ENCODE data around the gene NPBWR2. TPM values are rescaled to one million over a fixed set of nuclear protein-coding genes. Genes with fewer than 3 reads are reported as not detected.

Gene NPBWR2
- polyA plus RNA-seq, 1 of the 3 experiments (the other 2 are of a cell fraction): not detected

DNA sequence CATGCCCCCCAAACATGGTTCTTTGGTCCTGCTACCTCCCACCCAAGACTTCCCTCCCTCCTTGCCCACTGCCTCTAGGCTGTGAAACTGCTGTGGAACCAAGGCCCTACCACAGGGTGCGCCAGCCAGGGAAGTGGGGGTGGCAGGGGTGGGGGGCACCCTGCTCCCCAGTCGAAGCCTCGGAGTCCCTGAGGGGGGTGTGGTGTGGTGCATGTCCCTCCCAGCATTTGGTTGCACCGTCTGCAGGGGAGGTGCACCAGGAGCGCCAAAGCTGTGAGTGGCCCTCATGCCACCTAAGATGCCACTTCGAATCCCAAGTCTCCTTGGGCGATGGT lies 29.9 kb downstream of the NPBWR2 start:
- no peaks in the 10 kb centered on the region for H3K9me2 ChIP-seq
- no peak for DNase-seq
- no peaks in the 10 kb centered on the region for H3K9me3 ChIP-seq
- WGBS (ENCODE audit: low lambda C conversion rate): 91% methylated on average over 6 of the region's 7 CpGs
- H3K36me3 ChIP-seq (replicated peaks in 1 of 2; ENCODE audit: control insufficient read depth in 1 of 2, insufficient read depth in 2 of 2, low read length in 1 of 2): peaks cover 0 to 14% of the 10 kb centered on the region in 2 experiments
- CTCF ChIA-PET: interaction anchor here (1.6 to 12.9 kb wide), 2 partner anchors 9 to 38 kb away, joined by 5 to 252 read pairs; partner anchors contain the start of gene NPBWR2
- no peak overlapping the region for H3K27ac ChIP-seq (ENCODE audit: low read depth in 2 of 2, low read length in 1 of 2)
- H4K20me1 ChIP-seq (ENCODE audit: insufficient read depth): no peaks in the 10 kb centered on the region
- H3K79me2 ChIP-seq (ENCODE audit: insufficient read depth): no peaks in the 10 kb centered on the region
- POLR2A ChIA-PET: no interaction called here
- no peak overlapping the region for H3K4me3 ChIP-seq (ENCODE audit: low read depth in 2 of 2, low read length in 1 of 2)
- peaks cover 13 to 22% of the 10 kb centered on the region in 2 experiments; a peak in 3 of 4 replicates for H3K4me1 ChIP-seq (ENCODE audit: control insufficient read depth in 1 of 2, insufficient read depth in 2 of 2, low read depth in 1 of 2, low read length in 1 of 2)
- no peak overlapping the region for H3K4me2 ChIP-seq
- H3F3A ChIP-seq (replicated peaks; ENCODE audit: insufficient read depth): peaks cover 14% of the 10 kb centered on the region
- H3K27me3 ChIP-seq (ENCODE audit: insufficient read depth): no peaks in the 10 kb centered on the region
- TF ChIP-seq SIN3A (IDR thresholded peaks at IDR 0.05; ENCODE audit: borderline replicate concordance, low read depth, low read length): no peak
- no peak for TF ChIP-seq FOSL2 (IDR thresholded peaks at IDR 0.05; ENCODE audit: borderline replicate concordance, low read depth)
- no peak for TF ChIP-seq ELF1 (IDR thresholded peaks at IDR 0.05)
- TF ChIP-seq TCF12 (IDR thresholded peaks at IDR 0.05): no peak
- no peak for TF ChIP-seq SMC3 (IDR thresholded peaks at IDR 0.05; ENCODE audit: low read depth, low read length)
- no peak for TF ChIP-seq EZH2phosphoT487 (IDR thresholded peaks at IDR 0.05; ENCODE audit: borderline replicate concordance, low read depth)
- no peak for TF ChIP-seq IRF3 (IDR thresholded peaks at IDR 0.05; ENCODE audit: low read depth, low read length)
- TF ChIP-seq NRF1 (IDR thresholded peaks at IDR 0.05; ENCODE audit: low read depth, low read length): no peak
- TF ChIP-seq RAD21 (IDR thresholded peaks at IDR 0.05; ENCODE audit: low read length): no peak
- TF ChIP-seq YY1 (IDR thresholded peaks at IDR 0.05; ENCODE audit: low read depth): no peak
- no peak for TF ChIP-seq RCOR1 (IDR thresholded peaks at IDR 0.05; ENCODE audit: low read length)
- TF ChIP-seq MEF2A (IDR thresholded peaks at IDR 0.05; ENCODE audit: borderline replicate concordance, low read depth): no peak
- TF ChIP-seq NFIC (IDR thresholded peaks at IDR 0.05; ENCODE audit: borderline replicate concordance): no peak
- no peak for TF ChIP-seq GATA2 (CRISPR knock-in tag; IDR thresholded peaks at IDR 0.05)
- TF ChIP-seq, protein P1, sequence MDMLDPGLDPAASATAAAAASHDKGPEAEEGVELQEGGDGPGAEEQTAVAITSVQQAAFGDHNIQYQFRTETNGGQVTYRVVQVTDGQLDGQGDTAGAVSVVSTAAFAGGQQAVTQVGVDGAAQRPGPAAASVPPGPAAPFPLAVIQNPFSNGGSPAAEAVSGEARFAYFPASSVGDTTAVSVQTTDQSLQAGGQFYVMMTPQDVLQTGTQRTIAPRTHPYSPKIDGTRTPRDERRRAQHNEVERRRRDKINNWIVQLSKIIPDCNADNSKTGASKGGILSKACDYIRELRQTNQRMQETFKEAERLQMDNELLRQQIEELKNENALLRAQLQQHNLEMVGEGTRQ (IDR thresholded peaks at IDR 0.05; ENCODE audit: borderline replicate concordance, low read depth, low read length): no peak
- no peak overlapping the region for H3K9ac ChIP-seq
- no peak overlapping the region for H2AFZ ChIP-seq (ENCODE audit: low read depth)

DNA sequence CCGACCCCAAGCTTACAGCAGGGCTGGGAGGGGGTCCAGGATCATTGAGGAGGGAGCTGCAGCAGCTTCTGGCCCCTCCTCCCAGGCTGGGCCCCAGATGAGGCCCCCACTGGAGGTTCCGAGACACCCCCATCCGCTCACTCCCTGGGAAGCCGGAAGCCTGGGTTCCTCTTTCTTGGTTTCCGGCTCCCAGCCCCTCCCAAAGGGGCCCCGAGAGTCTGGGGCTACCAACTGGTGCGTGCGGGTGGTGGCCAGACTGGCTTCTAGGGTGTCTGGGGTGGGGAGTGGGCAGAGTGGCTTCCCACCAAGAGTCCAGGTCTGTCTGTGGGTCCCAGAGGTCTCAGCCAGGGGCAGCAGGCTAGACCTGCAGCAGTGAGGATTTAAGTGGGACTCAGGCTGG lies 30.3 kb downstream of the NPBWR2 start:
- Histone ChIP-seq H4K20me1 (ENCODE audit: insufficient read depth) (no peaks in the 10 kb centered on the region), H3K36me3 (replicated peaks in 1 of 2; ENCODE audit: control insufficient read depth in 1 of 2, insufficient read depth in 2 of 2, low read length in 1 of 2) (peaks cover 0 to 17% of the 10 kb centered on the region in 2 experiments), H3K4me1 (ENCODE audit: control insufficient read depth in 1 of 2, insufficient read depth in 2 of 2, low read depth in 1 of 2, low read length in 1 of 2) (peaks cover 13 to 22% of the 10 kb centered on the region in 2 experiments; a peak in 3 of 4 replicates), H3F3A (replicated peaks; ENCODE audit: insufficient read depth) (peaks cover 14% of the 10 kb centered on the region), H3K27ac (ENCODE audit: low read depth in 2 of 2, low read length in 1 of 2) (no peak overlapping the region), H3K9ac (no peak overlapping the region), H3K9me3 (no peaks in the 10 kb centered on the region), H3K79me2 (ENCODE audit: insufficient read depth) (no peaks in the 10 kb centered on the region), H3K9me2 (no peaks in the 10 kb centered on the region), H3K27me3 (ENCODE audit: insufficient read depth) (no peaks in the 10 kb centered on the region), H3K4me2 (no peak overlapping the region), H3K4me3 (ENCODE audit: low read depth in 2 of 2, low read length in 1 of 2) (no peak overlapping the region), H2AFZ (ENCODE audit: low read depth) (no peak overlapping the region)
- ChIA-PET POLR2A (interaction anchor here (1.8 kb wide), 1 partner anchor 14 kb away, joined by 4 read pairs; the partner anchor contains the start of gene TCEA2), CTCF (interaction anchor here (1.7 to 12.9 kb wide), 2 partner anchors 20 to 38 kb away, joined by 6 to 252 read pairs; partner anchors contain the start of gene NPBWR2)
- 97% methylated on average over 5 of the region's 8 CpGs for WGBS (ENCODE audit: low lambda C conversion rate)
- DNase-seq: no peak
- no peak for TF ChIP-seq TCF12 (IDR thresholded peaks at IDR 0.05)
- TF ChIP-seq SIN3A (IDR thresholded peaks at IDR 0.05; ENCODE audit: borderline replicate concordance, low read depth, low read length): no peak
- no peak for TF ChIP-seq IRF3 (IDR thresholded peaks at IDR 0.05; ENCODE audit: low read depth, low read length)
- no peak for TF ChIP-seq FOXJ3 (CRISPR knock-in tag; IDR thresholded peaks at IDR 0.05)
- TF ChIP-seq YY1 (IDR thresholded peaks at IDR 0.05; ENCODE audit: low read depth): no peak
- TF ChIP-seq RCOR1 (IDR thresholded peaks at IDR 0.05; ENCODE audit: low read length): no peak
- TF ChIP-seq ELF1 (IDR thresholded peaks at IDR 0.05): no peak
- no peak for TF ChIP-seq NRF1 (IDR thresholded peaks at IDR 0.05; ENCODE audit: low read depth, low read length)
- TF ChIP-seq RAD21 (IDR thresholded peaks at IDR 0.05; ENCODE audit: low read length): no peak
- no peak for TF ChIP-seq POLR2AphosphoS5 (IDR thresholded peaks at IDR 0.05; ENCODE audit: low read depth, low read length)
- no peak for TF ChIP-seq EZH2phosphoT487 (IDR thresholded peaks at IDR 0.05; ENCODE audit: borderline replicate concordance, low read depth)
- no peak for TF ChIP-seq SMC3 (IDR thresholded peaks at IDR 0.05; ENCODE audit: low read depth, low read length)
- TF ChIP-seq RFX5 (IDR thresholded peaks at IDR 0.05; ENCODE audit: low read length): no peak
- TF ChIP-seq, protein P2, sequence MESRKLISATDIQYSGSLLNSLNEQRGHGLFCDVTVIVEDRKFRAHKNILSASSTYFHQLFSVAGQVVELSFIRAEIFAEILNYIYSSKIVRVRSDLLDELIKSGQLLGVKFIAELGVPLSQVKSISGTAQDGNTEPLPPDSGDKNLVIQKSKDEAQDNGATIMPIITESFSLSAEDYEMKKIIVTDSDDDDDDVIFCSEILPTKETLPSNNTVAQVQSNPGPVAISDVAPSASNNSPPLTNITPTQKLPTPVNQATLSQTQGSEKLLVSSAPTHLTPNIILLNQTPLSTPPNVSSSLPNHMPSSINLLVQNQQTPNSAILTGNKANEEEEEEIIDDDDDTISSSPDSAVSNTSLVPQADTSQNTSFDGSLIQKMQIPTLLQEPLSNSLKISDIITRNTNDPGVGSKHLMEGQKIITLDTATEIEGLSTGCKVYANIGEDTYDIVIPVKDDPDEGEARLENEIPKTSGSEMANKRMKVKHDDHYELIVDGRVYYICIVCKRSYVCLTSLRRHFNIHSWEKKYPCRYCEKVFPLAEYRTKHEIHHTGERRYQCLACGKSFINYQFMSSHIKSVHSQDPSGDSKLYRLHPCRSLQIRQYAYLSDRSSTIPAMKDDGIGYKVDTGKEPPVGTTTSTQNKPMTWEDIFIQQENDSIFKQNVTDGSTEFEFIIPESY (IDR thresholded peaks at IDR 0.05; ENCODE audit: borderline replicate concordance, low read depth): no peak
- TF ChIP-seq EP300 (IDR thresholded peaks at IDR 0.05; ENCODE audit: borderline replicate concordance in 1 of 2, low read depth in 1 of 2, low read length in 1 of 2): no peak
- no peak for TF ChIP-seq USF1 (IDR thresholded peaks at IDR 0.05; ENCODE audit: borderline replicate concordance, low read depth)

Data from SK-N-SH (cell line).